ENCODE data around the gene AFAP1.
A peak's percentile ranks its signal among the peaks of the same experiment; 100 is the strongest.

Gene AFAP1

GRCh38 chr4:7747566-7747965, 192.1 kb downstream of the AFAP1 start:
- no peak for DNase-seq

- no peak for DNase-seq
These were observed 192.6 kb downstream of the AFAP1 start for GRCh38 chr4:7747062-7747385.

- no peak for DNase-seq
These were observed 193.2 kb downstream of the AFAP1 start for GRCh38 chr4:7746351-7747061.

GRCh38 chr4:7745301-7745885, 194.3 kb downstream of the AFAP1 start:
- no peak for DNase-seq

- DNase-seq, result no peak
These were observed 195.4 kb downstream of the AFAP1 start for GRCh38 chr4:7744142-7744804.

GRCh38 chr4:7742807-7743280, 196.8 kb downstream of the AFAP1 start:
- no peak for DNase-seq

- DNase-seq, result no peak
These were observed 197.5 kb downstream of the AFAP1 start for GRCh38 chr4:7741946-7742806.

- no peak for DNase-seq
These were observed 198.7 kb downstream of the AFAP1 start for GRCh38 chr4:7740866-7741525.

- DNase-seq, result no peak
These were observed 199.5 kb downstream of the AFAP1 start for GRCh38 chr4:7739918-7740865.

GRCh38 chr4:7739077-7739917, 200.4 kb downstream of the AFAP1 start:
- DNase-seq, result no peak

- peak in 1 of 2 donors; percentile 7 for DNase-seq
These were observed 201.1 kb downstream of the AFAP1 start for GRCh38 chr4:7738458-7739076.

- no peak for DNase-seq
These were observed 201.8 kb downstream of the AFAP1 start for GRCh38 chr4:7737752-7738457.

GRCh38 chr4:7737268-7737645, 202.4 kb downstream of the AFAP1 start:
- no peak for DNase-seq

GRCh38 chr4:7736436-7737267, 203.0 kb downstream of the AFAP1 start:
- DNase-seq, result no peak

- no peak for DNase-seq
These were observed 203.7 kb downstream of the AFAP1 start for GRCh38 chr4:7735961-7736360.

GRCh38 chr4:7735395-7735794, 204.3 kb downstream of the AFAP1 start:
- DNase-seq, result no peak

GRCh38 chr4:7734651-7735260, 204.9 kb downstream of the AFAP1 start:
- no peak for DNase-seq
